Parathyroid adenoma (tissue), 2 donors: Measurements from ENCODE around the gene ACOX3.

Experiments used
- H2AFZ ChIP-seq: fragments of 300-600 bp; sonication (generic); one replicate; pipeline ENCODE4 v1.7.0; 2017; ENCODE audit warnings: antibody characterized with exemption, mild to moderate bottlenecking
- H3K27ac ChIP-seq: fragments of 300-600 bp; sonication (generic); one replicate; pipeline ENCODE4 v1.7.0; 2017
- H3K27me3 ChIP-seq: fragments of 300-600 bp; sonication (generic); one replicate; pipeline ENCODE4 v1.7.0; 2017; ENCODE audit warnings: low read length; ENCODE audit not compliant: control insufficient read depth, insufficient read depth
- H3K36me3 ChIP-seq: fragments of 300-600 bp; sonication (generic); one replicate; pipeline ENCODE4 v1.7.0; 2017; ENCODE audit warnings: low read length; ENCODE audit not compliant: control insufficient read depth, insufficient read depth
- H3K4me1 ChIP-seq: fragments of 300-600 bp; sonication (generic); one replicate; pipeline ENCODE4 v1.7.0; 2017; ENCODE audit warnings: control low read depth
- H3K4me2 ChIP-seq: fragments of 300-600 bp; sonication (generic); one replicate; pipeline ENCODE4 v1.7.0; 2017; ENCODE audit warnings: low read length
- H3K4me3 ChIP-seq: fragments of 300-600 bp; sonication (generic); one replicate; pipeline ENCODE4 v1.7.0; 2017; ENCODE audit warnings: low read depth, low read length
- H3K79me2 ChIP-seq: fragments of 300-600 bp; sonication (generic); one replicate; pipeline ENCODE4 v1.7.0; 2017; ENCODE audit warnings: control low read depth
- H3K9ac ChIP-seq: fragments of 300-600 bp; sonication (generic); one replicate; pipeline ENCODE4 v1.7.0; 2017; ENCODE audit warnings: mild to moderate bottlenecking
- H3K9me3 ChIP-seq: fragments of 300-600 bp; sonication (generic); one replicate; pipeline ENCODE4 v1.7.0; 2017; ENCODE audit warnings: low read length; ENCODE audit not compliant: control insufficient read depth
- TF ChIP-seq, protein P1 (sequence below): fragments of 300-600 bp; sonication (generic); IDR thresholded peaks from one replicate; pipeline ENCODE4 v1.7.0; 2017; ENCODE audit warnings: antibody characterized with exemption, mild to moderate bottlenecking
- donor health status: primary hyperparathyroidism.

ACOX3 gene

DNA sequence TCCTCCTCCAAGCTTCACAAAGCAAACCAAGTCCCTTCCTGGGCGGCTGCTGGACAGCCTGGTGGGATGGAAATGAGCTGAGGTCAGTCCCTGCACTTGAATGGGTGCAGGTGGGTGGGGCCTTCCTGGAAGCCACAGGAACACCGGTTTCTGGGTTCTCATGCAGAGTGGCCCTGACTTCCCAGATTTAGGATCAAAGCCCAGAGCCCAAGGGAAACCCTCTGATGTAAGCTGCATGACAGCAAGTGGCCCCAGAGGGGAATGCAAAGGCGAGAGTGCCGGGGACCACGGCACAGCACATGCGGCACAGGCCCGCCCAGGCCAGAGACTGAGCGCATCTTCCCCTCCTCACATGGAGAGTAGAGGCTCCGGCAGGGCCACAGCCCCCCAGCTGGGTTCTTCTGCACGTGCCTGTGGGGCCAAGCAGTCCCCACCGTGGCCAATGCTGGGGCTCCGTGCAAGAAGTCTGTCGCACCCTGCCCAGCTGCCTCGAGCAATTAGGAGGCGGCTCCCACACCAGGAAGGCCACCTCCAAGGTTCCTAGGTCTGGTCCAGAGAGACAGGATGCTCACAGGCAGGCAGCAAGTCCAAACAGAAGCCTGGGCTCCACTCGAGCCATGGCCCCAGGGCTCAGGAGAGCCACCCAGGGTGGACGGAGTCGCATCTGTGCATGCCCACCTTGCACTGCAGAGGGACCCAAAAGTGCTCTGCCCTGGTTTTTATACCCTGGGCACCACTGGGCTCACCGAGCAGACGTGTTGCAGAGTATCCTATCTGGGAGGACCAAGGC lies 88.0 kb downstream of the ACOX3 start:
- Histone ChIP-seq H3K27ac (no peak overlapping the region), H3K4me3 (no peak overlapping the region), H3K79me2 (no peaks in the 10 kb centered on the region), H3K36me3 (no peaks in the 10 kb centered on the region), H3K4me1 (peaks cover 7% of the 10 kb centered on the region), H3K9me3 (no peaks in the 10 kb centered on the region), H3K9ac (no peak overlapping the region), H3K27me3 (no peaks in the 10 kb centered on the region), H3K4me2 (no peak overlapping the region), H2AFZ (no peak overlapping the region)
- TF ChIP-seq, protein P1, sequence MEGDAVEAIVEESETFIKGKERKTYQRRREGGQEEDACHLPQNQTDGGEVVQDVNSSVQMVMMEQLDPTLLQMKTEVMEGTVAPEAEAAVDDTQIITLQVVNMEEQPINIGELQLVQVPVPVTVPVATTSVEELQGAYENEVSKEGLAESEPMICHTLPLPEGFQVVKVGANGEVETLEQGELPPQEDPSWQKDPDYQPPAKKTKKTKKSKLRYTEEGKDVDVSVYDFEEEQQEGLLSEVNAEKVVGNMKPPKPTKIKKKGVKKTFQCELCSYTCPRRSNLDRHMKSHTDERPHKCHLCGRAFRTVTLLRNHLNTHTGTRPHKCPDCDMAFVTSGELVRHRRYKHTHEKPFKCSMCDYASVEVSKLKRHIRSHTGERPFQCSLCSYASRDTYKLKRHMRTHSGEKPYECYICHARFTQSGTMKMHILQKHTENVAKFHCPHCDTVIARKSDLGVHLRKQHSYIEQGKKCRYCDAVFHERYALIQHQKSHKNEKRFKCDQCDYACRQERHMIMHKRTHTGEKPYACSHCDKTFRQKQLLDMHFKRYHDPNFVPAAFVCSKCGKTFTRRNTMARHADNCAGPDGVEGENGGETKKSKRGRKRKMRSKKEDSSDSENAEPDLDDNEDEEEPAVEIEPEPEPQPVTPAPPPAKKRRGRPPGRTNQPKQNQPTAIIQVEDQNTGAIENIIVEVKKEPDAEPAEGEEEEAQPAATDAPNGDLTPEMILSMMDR, result no peak

DNA sequence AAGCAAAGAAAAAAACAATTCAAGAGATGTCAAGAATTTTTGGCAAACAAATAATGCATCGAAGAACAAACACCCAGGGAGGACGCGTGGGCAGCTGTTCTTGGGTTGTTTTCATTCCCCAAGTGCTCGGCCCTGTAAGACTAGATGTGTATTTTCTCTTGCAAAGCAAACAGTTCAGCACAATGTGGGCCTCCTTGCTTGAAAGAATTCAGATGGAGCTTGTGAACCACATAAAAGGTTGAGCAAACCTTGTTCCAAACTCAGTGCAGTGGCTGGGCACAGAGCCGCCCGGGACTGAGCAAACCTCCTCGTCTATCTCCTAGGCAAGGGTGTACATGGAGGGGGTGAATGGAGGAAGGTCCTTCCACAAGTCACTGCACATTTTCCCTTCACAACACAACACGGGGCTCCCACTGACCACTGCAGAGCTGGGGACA lies 88.6 kb downstream of the ACOX3 start:
- no peaks in the 10 kb centered on the region for H3K79me2 ChIP-seq
- no peaks in the 10 kb centered on the region for H3K9me3 ChIP-seq
- H3K27me3 ChIP-seq, result no peaks in the 10 kb centered on the region
- H3K4me3 ChIP-seq, result no peak overlapping the region
- no peak overlapping the region for H3K4me2 ChIP-seq
- H3K4me1 ChIP-seq, result peaks cover 7% of the 10 kb centered on the region
- H3K36me3 ChIP-seq, result no peaks in the 10 kb centered on the region
- peak overlapping the region; percentile 29 for H3K27ac ChIP-seq
- H2AFZ ChIP-seq, result no peak overlapping the region
- TF ChIP-seq, protein P1, result no peak
- H3K9ac ChIP-seq, result no peak overlapping the region

DNA sequence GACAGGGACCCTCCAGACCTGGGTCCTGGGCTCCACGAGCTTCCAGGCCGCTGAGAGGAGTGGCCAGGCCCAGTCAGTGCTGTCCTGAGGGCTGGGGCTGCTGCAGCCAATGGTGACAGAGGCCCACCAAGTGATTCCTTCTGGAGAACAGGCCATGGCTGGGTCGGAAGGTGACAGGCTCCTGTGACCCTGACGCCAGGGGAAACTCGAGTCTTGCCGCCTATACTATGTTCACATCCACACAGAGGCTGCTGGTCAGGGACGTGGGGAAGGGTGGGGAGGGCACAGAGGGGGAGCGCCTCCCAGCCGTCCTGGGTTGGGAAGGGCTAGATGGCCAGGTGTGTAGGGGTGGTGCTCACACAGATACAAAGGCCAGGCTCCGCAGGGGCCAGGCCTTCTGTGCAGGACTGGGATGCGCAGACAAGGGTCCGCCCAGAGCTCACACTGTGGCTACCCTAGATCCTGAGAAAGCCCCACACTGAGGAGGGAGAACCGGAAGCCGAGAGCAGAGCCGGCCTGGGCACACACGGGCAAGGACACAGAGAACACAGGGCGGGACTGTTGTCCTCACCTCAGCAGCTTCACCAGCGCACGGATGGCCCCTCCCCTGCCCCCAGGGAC lies 89.6 kb downstream of the ACOX3 start:
- Histone ChIP-seq H3K36me3 (no peaks in the 10 kb centered on the region), H3K27me3 (no peaks in the 10 kb centered on the region), H3K9me3 (no peaks in the 10 kb centered on the region), H3K4me2 (no peak overlapping the region), H3K4me1 (peaks cover 7% of the 10 kb centered on the region), H2AFZ (no peak overlapping the region), H3K9ac (no peak overlapping the region), H3K27ac (no peak overlapping the region), H3K79me2 (no peaks in the 10 kb centered on the region), H3K4me3 (no peak overlapping the region)
- TF ChIP-seq, protein P1, result no peak

DNA sequence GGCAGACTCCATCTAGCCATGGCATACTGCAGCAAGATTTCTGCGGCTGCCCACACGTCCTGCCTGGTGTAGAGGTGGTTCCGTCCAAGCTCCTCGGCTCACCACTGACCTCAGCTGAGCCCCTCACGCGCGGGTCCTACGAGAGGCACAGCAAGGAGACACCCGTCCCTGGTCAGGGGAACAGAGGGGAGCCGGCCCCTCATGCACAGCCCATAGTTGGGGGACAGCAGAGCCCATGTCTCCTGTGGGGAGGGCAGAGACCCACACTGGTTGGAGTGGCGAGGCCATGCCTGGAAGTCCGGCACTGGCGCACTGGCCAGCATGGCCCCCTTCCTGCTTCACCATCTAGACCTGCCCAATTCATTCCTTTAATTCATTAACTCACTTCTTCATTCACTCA lies 90.2 kb downstream of the ACOX3 start:
- TF ChIP-seq, protein P1, result no peak
- H2AFZ ChIP-seq, result no peak overlapping the region

More for the DNA sequence above, 90.2 kb downstream of the ACOX3 start:
- no peak overlapping the region for H3K9ac ChIP-seq
- no peak overlapping the region for H3K27ac ChIP-seq
- H3K79me2 ChIP-seq, result no peaks in the 10 kb centered on the region
- H3K27me3 ChIP-seq, result no peaks in the 10 kb centered on the region
- H3K4me3 ChIP-seq, result no peak overlapping the region
- no peaks in the 10 kb centered on the region for H3K9me3 ChIP-seq
- H3K36me3 ChIP-seq, result no peaks in the 10 kb centered on the region
- H3K4me2 ChIP-seq, result no peak overlapping the region
- peaks cover 7% of the 10 kb centered on the region for H3K4me1 ChIP-seq
